Embryonic facial prominence (tissue), 1 donor: ENCODE results near the gene IDNK.
"Not testable (repeated sequence)": the region's sequence is repeated elsewhere in the genome, so short reads cannot be mapped to it uniquely, and the experiment has no call there.

ENCODE experiments used
- DNase-seq: peaks from one replicate; pipeline ENCODE4 v3.0.0-alpha.2; 2016; ENCODE audit errors: extremely low spot score

The IDNK gene

DNA sequence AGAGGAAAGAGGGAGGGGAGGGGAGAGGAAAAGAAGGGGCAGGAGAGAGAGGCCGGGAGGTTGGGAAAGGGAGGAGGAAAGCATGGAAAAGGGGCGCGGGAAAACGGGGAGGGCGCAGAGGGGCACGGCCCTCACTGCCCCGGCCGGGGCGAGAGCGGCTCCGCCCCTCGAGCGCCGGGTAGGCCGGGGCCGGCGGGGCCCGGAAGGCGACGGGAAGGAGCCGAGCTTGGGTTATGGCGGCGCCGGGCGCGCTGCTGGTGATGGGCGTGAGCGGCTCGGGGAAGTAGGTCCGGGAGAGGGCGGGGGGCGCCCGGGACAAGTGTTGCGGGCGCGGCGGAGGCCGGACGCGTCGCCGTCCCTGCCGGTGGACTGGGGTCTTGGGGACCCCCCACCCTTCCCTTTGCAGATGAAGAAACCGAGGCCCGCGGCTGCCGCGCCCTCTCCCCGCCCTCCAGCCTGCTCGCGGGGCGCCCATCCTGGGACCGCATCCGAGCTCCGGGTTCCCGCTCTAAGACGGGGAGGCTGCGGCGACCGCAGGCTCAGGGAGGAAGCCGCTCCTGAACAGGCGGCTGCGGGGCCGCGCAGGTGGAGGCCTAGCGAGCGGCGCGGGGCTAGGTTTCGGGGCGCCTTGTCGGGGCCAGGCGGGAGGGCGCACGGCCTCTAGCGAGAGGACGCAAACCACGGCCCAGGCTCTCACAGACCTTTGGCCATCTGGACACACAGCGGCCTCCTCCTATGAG lies at the start of gene IDNK:
TSS of gene IDNK (plus strand) at position 205 of the 740 bp plus-strand sequence. CDS start at position 234, 29 bp downstream.
- peak; percentile 54 for DNase-seq

DNA sequence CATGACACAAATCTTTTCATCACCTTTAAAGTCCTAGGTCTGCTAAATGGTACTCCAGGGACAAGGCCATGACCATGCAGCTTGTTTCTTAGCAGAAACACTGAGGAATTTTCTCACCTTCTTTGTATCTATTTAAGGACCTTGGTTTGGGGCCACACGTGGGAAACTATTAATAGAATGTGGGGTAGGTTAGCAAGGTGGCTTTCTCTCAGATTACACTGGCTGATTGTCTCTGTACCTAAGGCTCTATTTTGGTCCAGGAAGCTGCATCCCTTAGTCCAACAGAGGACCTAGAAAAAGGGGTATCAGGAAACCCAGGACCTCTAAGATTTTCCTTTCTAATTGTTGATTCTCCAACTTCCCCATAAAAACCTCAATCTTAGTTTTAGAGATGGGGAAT lies 48.5 kb upstream of the IDNK start:
- no peak for DNase-seq

DNA sequence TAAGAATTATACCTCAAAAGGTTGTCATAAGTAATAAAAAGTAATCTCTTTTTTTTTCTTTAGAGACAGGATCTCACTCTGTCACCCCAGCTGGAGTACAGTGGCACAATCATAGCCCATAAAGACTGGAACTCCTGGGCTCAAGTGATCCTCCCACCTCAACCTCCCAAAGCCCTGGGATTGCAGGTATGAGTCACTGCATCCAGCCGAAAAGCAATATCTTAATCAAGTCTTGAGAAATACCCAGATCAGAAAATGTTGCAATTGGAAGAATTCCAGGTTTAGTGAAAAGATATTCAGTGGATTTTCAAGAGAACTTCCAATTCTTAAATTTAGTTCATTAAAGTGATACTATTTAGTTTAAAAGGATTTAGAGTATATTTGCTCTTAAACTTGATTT lies 40.9 kb upstream of the IDNK start:
- no peak for DNase-seq

DNA sequence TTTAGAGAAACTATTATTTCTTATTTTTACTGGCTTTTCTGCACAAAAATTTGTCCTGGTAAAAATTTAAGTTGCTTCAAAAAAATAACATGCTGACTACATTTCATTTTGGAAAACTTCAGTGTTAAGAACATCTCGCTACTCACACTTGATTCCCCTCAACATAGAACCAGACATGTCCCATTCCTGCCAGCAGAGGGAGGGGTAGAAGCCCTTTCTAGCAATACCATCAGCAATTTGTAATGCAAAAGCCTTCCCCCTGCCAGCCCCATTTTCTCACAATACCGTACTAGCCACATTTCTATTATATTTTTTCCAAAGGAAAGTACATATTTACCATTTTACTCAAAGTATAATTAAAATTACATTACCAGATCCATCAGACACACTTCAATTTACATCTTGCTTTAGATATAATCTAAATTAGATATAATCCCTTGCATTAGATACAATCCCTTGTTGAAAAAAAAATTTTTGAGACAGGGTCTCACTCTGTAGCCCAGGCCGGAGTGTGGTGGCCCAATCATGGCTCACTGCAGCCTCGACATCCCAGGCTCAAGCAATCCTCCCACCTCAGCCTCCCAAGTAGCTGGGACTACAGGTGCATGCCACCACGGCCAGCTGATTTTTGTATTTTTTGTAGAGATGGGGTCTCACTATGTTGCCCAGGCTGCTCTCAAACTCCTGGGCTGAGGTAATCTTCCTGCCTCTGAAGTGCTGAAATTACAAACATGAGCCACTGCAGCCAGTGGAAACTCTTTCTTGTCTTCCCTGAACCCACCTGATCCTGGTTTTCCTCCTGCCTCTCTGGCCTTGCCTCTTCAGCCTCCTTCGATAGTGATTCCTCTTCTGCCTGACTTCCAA lies 39.6 kb upstream of the IDNK start:
- peak; percentile 15 for DNase-seq

DNA sequence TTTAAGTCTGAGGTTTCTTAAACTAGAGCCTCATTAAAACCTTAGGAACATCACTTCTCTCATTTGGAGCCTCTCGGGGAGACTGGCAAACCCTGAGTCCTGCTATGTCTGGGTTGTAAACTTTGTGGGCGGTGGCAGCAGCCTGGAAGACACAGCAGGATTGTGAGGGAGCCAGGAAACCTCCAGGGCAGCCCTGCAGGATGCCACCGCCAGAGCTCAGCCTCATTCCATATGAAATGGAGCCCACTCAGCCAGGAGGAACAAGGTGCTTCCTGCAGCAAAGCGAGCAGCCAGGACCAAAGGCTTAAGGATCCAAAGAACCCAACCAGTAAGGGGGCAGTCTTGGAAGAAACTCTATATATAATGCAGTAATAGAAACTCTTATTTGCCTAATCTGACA lies 37.9 kb upstream of the IDNK start:
- no peak for DNase-seq

DNA sequence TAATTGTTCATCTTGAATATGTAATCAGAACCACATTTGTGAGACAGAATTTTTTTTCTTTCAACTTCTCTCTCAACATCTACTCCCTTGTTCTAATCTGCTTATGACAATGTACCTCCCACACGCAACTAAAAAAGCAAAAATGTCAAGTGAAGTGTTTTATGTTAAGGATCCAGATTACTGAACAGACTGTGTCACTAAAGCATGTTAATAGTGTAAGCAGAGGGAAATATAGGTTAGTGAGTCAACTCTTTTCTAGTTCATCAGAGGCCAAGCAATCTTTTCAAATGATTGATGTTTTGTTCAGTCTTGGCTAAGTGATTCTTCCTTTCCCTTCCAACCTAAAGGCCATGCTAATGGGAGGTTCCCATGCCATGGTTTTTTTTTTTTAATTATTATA lies 34.7 kb upstream of the IDNK start:
- DNase-seq: no peak

DNA sequence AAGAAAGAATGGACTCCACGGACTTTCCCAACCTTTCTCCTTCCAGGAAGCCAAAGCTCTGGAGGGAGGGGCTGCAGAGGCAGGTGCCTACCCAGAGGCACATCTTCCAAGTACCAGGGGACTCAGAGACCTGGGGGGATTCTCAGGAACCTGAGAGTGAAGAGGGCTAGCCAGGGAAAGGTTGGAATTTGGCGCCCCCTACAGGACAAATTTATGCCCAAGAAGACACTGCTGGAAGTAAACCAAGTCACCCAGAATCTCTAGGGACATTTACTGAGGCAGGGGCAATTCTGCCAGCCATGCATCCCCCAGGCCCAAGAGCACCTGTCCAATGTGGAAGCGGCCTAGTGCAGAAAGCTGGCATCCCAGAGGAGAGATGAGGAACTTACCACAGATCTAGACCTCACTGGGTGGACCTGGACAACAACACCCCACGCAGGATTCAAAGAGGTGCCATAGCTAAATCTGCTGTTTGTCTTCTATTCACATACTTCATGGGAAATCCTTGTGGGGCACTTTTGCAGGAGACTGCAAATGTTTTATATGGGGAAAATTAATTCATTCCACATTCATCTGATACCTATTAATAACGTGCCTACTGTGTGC lies 25.9 kb upstream of the IDNK start:
- DNase-seq: no peak

DNA sequence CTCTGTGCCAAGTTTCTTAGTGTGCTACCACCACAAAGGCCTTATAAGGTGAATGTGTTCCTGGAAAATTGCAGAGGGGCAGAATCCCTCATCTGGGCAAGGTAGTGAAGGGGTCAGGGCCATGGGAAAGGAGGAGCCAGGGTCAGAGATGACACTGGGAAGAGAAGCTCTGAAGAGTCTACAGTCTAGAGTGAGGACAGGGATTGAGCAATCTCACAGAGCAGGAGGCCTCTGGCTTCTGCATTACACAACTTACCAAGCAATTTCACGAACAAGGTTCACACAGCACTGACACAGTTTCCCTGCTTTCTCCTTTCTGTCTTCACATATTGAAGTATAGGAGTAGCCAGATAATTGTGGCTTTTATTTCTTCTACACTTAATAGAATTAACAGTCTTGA lies 24.5 kb upstream of the IDNK start:
- no peak for DNase-seq

DNA sequence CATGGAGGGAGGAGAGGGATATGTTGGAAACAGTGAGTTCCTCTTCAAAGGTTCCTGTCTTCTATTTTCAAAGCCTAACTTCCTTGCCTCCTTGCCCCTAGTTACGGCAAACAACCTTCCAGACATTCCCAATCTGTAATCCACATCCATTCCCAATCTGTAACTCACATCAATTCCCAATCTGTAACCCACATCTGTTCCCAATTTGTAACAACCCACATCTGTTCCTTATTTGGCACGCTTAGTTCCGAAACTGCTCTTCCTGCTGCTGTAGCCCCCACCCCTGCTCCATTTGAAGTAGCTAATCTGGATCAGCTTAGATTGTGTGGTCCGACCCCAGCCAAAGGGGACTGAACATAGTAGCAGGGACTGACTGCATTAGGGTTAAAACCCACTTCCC lies 23.9 kb upstream of the IDNK start:
- no peak for DNase-seq

DNA sequence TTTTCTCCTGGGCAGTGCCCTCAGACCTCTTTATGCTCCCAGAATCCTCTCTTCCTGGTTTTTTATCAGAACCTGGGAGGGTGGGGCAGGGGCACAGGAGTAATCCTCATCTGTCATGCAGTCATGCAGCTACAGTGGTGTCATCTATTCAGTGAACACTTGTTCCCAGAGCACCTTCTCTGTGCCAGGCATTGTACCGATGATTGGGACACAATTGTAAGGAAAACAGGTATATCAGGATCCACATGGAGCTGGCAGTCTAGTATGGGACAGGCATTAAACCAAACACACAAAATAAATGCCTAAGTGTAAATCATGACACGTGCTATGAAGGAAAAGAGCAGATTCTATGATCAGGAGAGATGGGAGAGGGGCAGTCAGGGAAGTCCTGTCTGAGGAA lies 21.5 kb upstream of the IDNK start:
- no peak for DNase-seq

DNA sequence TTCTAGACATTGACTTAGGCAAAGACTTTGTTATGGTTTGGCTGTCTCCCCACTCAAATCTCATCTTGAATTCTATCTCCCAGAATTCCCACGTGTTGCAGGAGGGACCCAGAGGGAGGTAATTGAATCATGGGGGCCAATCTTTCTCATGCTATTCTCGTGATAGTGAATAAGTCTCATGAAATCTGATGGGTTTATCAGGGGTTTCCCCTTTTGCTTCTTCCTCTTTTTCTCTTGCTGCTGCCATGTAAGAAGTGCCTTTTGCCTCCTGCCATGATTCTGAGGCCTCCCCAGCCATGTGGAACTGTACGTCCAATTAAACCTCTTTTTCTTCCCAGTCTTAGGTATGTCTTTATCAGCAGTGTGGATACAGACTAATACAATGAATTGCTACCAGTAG lies 15.3 kb upstream of the IDNK start:
- not testable (repeated sequence) for DNase-seq

DNA sequence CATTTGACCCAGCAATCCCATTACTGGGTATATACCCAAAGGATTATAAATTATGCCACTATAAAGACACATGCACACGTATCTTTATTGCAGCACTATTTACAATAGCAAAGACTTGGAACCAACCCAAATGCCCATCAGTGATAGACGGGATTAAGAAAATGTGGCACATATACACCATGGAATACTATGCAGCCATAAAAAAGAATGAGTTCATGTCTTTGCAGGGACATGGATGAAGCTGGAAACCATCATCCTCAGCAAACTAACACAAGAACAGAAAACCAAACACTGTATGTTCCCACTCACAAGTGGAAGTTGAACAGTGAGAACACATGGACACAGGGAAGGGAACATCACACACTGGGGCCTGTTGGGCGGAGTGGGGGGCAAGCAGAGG lies 9.6 kb upstream of the IDNK start:
- not testable (repeated sequence) for DNase-seq

DNA sequence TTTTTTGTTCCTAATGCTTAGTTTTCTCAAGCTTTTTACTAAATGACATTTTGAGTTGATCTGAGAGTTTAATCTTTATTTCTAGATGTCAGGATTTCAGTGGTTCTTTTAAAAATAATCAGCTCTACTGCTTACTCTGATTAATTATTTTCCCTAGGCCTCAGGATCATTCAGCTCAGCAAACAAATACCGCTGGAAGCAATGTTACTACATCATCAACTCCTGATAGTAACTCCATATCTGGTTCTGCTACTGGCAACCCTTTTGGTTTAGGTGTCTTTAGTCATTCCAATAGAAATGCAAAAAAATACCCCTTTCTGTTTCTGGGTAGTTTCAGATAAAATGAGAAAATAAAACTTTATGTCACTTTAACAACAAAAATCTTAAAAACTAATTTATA lies 5.6 kb upstream of the IDNK start:
- DNase-seq: no peak

DNA sequence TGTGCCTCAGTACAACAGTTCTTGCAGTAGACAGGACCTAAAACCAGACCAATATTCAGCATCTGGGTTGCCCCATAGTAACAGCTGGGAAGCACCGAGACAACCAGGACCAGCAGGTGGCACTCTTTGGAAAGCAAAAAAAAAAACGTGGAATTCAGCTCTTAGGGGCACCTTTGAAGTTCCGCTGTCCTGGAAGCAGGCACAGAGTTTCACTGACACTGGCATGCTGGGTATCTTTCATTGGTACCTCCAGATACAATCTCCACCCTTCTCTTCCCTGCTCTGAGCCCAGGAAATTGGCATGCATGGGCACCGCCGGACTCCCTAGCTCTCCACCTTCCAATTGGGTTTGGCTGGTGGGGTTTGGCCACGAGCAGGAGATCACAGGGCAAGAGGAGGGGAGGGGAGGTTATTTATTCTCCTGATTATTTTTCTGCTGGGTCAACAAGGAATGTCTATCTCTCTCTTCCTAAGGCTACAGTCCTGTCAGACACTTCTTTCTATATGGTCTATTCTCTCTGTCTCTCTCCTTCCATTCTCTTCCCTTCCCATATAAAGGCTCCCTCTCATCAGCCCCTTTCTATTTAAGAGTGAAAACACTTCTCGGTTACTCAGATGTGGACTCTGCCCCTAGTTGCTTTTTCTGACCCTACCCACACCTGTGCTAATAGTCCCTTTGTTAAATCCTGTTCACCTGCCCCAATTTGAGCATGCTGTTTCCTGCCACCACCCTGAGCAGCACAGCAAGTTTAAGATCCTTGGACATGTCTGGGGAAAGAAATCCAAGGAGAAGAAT lies 1.9 kb upstream of the IDNK start:
- DNase-seq: no peak

DNA sequence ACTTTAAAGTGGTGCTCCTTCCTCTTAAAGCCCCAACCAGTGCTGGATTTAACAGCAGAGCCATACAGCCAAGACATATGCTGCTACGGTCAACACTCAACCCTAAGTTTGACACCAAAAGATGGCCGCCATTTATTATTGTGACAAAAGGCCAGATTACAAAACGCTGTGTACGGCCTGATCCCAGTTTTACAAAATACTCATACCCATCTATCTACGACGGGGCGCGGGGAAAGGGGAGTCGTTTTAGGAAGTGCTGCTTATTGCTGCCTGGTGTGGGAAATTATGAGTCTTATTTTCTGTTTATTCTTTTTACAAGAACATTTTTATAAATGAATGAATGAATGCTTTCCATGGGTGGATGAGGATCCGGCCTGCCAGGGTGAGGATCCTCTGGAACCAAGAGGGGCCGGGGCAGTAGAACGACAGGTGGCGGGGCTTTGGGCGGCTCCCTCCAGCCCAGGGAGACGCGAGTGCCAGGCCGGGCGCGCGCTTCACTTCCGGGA lies 457 bp upstream of the IDNK start:
- no peak for DNase-seq

DNA sequence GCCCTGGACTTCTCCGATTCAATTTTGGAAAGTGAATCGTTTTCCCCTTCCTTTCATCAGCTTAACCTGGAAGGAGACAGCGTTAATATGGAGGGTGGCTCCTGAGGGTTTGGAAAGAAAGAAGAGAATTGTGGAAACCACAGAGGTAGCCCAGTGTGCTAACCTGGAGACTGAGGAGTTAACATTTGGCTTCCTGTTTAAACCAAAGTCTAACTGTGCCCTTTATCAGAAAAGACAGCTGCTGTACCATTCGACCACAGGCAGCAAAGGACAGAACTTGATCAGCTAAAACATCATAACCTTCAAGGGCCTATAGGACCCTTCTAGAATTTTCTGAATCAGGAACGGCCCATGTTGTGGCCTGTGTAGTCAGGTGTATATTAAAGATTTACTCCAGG lies 735 bp downstream of the IDNK start:
- DNase-seq: no peak

DNA sequence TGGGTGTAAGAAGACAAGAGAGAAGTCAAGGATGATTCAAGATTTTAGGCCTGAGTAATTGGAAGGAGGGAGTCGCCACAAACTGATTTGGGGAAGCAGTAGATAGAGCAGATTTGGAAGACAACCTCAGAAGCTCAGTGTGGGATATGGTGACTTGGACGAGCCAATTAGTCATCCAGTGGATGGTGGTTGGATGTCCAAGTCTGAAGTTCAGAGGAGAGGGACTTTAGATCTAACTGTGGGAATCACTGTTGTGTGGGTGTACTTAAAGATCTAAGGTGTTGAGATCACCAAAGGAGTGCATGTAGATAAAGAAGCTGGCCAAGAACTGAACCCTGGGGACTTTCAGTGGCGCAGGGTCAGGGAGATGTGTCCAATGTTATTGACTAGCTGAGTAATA lies 2.2 kb downstream of the IDNK start:
- no peak for DNase-seq

DNA sequence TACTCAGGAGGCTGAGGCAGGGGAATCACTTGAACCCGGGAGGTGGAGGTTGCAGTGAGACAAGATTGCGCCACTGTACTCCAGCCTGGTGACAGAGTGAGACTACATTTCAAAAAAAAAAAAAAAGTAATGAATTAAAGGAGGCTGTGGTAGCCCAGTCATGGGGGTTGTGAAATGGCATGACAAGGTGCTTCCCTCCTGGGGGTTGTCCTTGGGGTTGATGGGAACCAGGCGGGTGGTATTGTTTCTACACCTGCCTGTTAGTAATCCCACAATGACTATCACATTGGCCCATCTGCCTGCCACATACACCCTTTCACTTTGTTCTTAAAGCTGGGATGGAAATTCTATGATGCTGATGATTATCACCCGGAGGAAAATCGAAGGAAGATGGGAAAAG lies 5.6 kb downstream of the IDNK start:
- no peak for DNase-seq

DNA sequence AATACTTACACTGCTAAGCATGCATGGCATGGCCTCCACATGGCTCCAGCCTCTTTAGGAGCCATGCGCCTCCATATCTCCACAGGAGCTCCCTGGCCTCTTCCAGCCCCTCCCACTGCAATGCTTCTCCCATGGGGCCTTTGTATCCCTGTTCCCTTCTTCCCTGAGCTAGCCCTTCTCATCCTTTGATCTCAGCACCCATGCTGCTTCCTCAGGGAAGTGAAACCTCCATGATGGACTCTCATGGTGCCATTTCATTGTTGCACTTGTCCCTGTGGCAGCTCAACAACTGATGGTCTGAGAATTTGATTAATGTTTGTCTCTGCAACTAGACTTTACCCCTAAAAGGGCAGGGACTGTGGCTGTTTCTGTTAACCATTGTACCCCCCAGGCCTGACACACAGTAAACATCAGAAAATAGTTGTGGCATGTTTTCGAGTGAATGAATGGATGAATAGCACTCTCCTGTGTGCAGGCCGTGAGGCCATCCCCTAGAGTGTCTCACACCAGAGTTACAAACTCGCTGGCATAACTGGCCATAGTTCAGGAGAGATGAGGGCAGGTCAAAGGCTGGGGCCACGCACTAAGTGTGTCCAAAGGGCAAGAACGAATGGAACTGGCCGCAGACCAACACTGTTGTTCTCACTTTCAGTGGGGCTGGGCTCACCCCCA lies 6.6 kb downstream of the IDNK start:
- DNase-seq: no peak

DNA sequence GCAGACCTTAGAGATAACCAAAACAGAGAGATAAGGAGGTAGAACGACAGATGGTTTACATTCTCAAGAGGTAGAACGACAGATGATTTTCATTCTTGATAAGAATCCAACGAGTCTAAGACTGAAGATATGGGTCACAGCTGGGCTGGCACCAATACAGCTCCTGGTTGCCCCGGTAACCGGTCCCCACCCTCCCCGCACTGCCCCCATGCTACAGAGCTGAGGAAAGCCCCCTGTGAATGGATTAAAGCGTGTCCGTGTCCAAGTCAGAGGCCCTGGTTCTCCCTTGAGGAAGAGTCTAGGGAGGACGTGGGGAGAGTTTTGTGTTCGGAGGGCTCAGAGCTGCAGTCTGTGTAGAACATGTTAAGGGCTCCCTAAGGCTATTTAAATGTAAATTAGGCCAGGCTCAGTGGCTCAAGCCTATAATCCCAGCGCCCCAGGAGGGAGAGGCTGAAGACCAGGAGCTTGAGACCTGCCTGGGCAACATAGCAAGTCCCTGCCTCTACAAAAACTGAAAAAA lies 8.1 kb downstream of the IDNK start:
- DNase-seq: no peak

DNA sequence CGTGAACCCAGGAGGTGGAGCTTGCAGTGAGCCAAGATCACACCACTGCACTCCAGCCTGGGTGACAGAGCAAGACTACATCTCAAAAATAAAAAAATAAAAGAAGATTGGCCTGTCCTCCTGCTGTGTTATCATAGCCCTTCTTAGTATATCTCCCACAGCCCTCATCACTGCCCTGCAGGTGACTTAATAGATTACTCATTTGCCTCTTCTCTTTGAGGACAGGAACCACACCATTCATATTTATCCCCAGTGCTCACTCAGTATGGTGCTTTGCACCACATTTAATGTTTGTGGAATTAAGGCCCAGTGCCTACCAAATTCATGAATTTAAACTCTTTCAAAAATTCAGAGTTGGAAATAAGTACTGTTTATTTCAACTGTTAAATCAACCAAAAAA lies 10.3 kb downstream of the IDNK start:
- no peak for DNase-seq
